K562 (cell line): ENCODE measurements around the gene IL34. TPM values are rescaled to one million over a fixed set of nuclear protein-coding genes. Genes with fewer than 3 reads are reported as not detected.
"Not testable (repeated sequence)": the region's sequence is repeated elsewhere in the genome, so short reads cannot be mapped to it uniquely, and the experiment has no call there.

Experiments used
- ATAC-seq: fragments of 200-7000 bp; cut with Tn5 transposase; 3 replicates; pipeline ENCODE4 v1.9.1; 2020; ENCODE audit warnings: moderate library complexity
- BruUV-seq: library from RNA; stranded (reverse); fragments of 400-500 nt; replicated peaks from 2 replicates; lab custom pipeline; 2021; lab: Mats Ljungman, UMichigan
- CTCF ChIA-PET: fragments of 300-600 bp; formaldehyde crosslinking; extraction: SDS; loops from one replicate; lab custom pipeline; 2021; ENCODE audit warnings: low intra/inter-chr PET ratio; lab: Yijun Ruan, JAX
- POLR2A ChIA-PET: fragments of 300-600, 350-650 bp; sonication (Branson Sonifier 250); formaldehyde crosslinking; extraction: SDS; loops from one replicate; lab custom pipeline; 2021; ENCODE audit warnings: antibody characterized with exemption, inconsistent platforms; lab: Yijun Ruan, JAX
- DNase-seq, 4 experiments: peaks; one replicate each; pipeline versions ENCODE4 v3.0.0 to v3.0.0-alpha.2; 2011 to 2018; ENCODE audit warnings: low spot score in 3 of 4, mixed read lengths in 3 of 4; ENCODE audit errors: extremely low read depth in 1 of 4
- FAIRE-seq: peaks from 2 replicates; lab custom pipeline; 2011; peaks lifted over from hg19 to GRCh38; lab: Jason Lieb, UNC
- H2AFZ ChIP-seq: 2 replicates; pipeline ENCODE4 v1.6.0; 2011; ENCODE audit warnings: low read depth, low read length, control low read depth, inconsistent platforms
- H3K27ac ChIP-seq: fragments of 200-600 bp; 3 replicates; pipeline ENCODE4 v1.8.0; 2011; ENCODE audit warnings: low read depth, mild to moderate bottlenecking, control low read depth, inconsistent platforms, low read length, moderate library complexity, mixed read lengths; ENCODE audit errors: extremely low read depth
- H3K27me3 ChIP-seq, 2 experiments: fragments of 300-600 bp in 1 of 2; 2 replicates in 1 of 2; 3 replicates in 1 of 2; pipeline versions ENCODE4 v1.6.0 to v1.8.0; 2011; ENCODE audit warnings: inconsistent platforms in 2 of 2, low read length in 2 of 2, mild to moderate bottlenecking in 1 of 2, mixed read lengths in 1 of 2, moderate library complexity in 1 of 2; ENCODE audit not compliant: control insufficient read depth in 2 of 2, insufficient read depth in 2 of 2
- H3K36me3 ChIP-seq: fragments of 300-600 bp; 3 replicates; pipeline ENCODE4 v1.8.0; 2011; ENCODE audit warnings: mild to moderate bottlenecking, low read length, inconsistent platforms; ENCODE audit not compliant: control insufficient read depth, insufficient read depth
- H3K4me1 ChIP-seq, 2 experiments: fragments of 200-600 bp in 1 of 2; replicated peaks in 1 of 2; 2 replicates in 1 of 2; 3 replicates in 1 of 2; pipeline versions ENCODE4 v1.5.1 to v1.8.0; 2011; ENCODE audit warnings: inconsistent platforms in 2 of 2, low read length in 2 of 2, mild to moderate bottlenecking in 1 of 2, mixed read lengths in 1 of 2, moderate library complexity in 1 of 2; ENCODE audit not compliant: control insufficient read depth in 2 of 2, insufficient read depth in 2 of 2
- H3K4me2 ChIP-seq: 2 replicates; pipeline ENCODE4 v1.6.1; 2011; ENCODE audit warnings: low read length, control low read depth, inconsistent platforms, mixed read lengths; ENCODE audit not compliant: insufficient read depth
- H3K4me3 ChIP-seq: fragments of 200-600 bp; sonication (generic), shearing (Covaris generic); 2 replicates; pipeline ENCODE4 v1.5.1; 2016; ENCODE audit warnings: control low read depth, inconsistent platforms
- H3K79me2 ChIP-seq: fragments of 200-600 bp; 3 replicates; pipeline ENCODE4 v1.8.0; 2011; ENCODE audit warnings: low read length, inconsistent platforms; ENCODE audit not compliant: control insufficient read depth, insufficient read depth
- H3K9ac ChIP-seq, 2 experiments: 2 replicates each; pipeline versions ENCODE4 v1.6.0 to v1.6.1; 2011; ENCODE audit warnings: low read depth in 2 of 2, low read length in 2 of 2, control low read depth in 1 of 2, inconsistent platforms in 1 of 2, mild to moderate bottlenecking in 1 of 2, mixed read lengths in 1 of 2; ENCODE audit not compliant: insufficient read depth in 1 of 2
- H3K9me1 ChIP-seq: one replicate; pipeline ENCODE4 v1.6.0; 2011; ENCODE audit warnings: inconsistent platforms, mild to moderate bottlenecking, low read length, moderate library complexity; ENCODE audit not compliant: control insufficient read depth, insufficient read depth
- H3K9me3 ChIP-seq: replicated peaks from 2 replicates; pipeline ENCODE4 v1.5.1; 2011; ENCODE audit warnings: low read depth, low read length, inconsistent platforms; ENCODE audit not compliant: control insufficient read depth, insufficient read depth
- H4K20me1 ChIP-seq: replicated peaks from 2 replicates; pipeline ENCODE4 v1.6.1; 2011; ENCODE audit warnings: low read length, inconsistent platforms, mixed read lengths; ENCODE audit not compliant: control insufficient read depth, insufficient read depth
- BCOR ChIP-seq: fragments of 450-650 bp; IDR thresholded peaks from 2 replicates; pipeline ENCODE4 v1.6.1; 2016
- BRD9 ChIP-seq: fragments of 450-650 bp; IDR thresholded peaks from 2 replicates; pipeline ENCODE4 v1.6.1; 2018; ENCODE audit warnings: low read depth; ENCODE audit not compliant: partially characterized antibody
- HNRNPH1 ChIP-seq: fragments of 200-400 bp; formaldehyde crosslinking; optimal IDR thresholded peaks from 2 replicates; pipeline ENCODE3; 2017; ENCODE audit warnings: low read depth, mild to moderate bottlenecking, low read length, moderate library complexity
- NR2C1 ChIP-seq, 2 experiments: fragments of 450-650 bp; IDR thresholded peaks; 2 replicates each; pipeline ENCODE4 v1.6.1; 2017; ENCODE audit warnings: mild to moderate bottlenecking in 2 of 2, antibody characterized with exemption in 1 of 2, inconsistent platforms in 1 of 2, missing compliant biosample characterization in 1 of 2, missing genetic modification characterization in 1 of 2
- POLR2G ChIP-seq: fragments of 200-400 bp; formaldehyde crosslinking; IDR thresholded peaks from 2 replicates; pipeline ENCODE4 v1.6.1; 2017; ENCODE audit warnings: low read depth, mild to moderate bottlenecking, antibody characterized with exemption, low read length, moderate library complexity
- RAD21 ChIP-seq, 2 experiments: fragments of 250-450 bp in 1 of 2; fragments of 450-650 bp in 1 of 2; sonication (Bioruptor Pico) in 1 of 2; formaldehyde crosslinking in 1 of 2; IDR thresholded peaks in 1 of 2; conservative IDR thresholded peaks in 1 of 2; 2 replicates each; pipeline versions ENCODE4 v1.4.0 to v1.8.0; 2020 to 2022; ENCODE audit warnings: mild to moderate bottlenecking in 2 of 2, moderate library complexity in 1 of 2
- SOX6 ChIP-seq: fragments of 450-650 bp; IDR thresholded peaks from 2 replicates; pipeline ENCODE4 v1.6.1; 2014; ENCODE audit warnings: mild to moderate bottlenecking
- TAF7 ChIP-seq: fragments of 450-650 bp; IDR thresholded peaks from 2 replicates; pipeline ENCODE4 v1.6.1; 2016; ENCODE audit warnings: missing genetic modification characterization, missing compliant biosample characterization
- YBX1 ChIP-seq: fragments of 450-650 bp; IDR thresholded peaks from 2 replicates; pipeline ENCODE4 v1.7.1; 2016; ENCODE audit warnings: mild to moderate bottlenecking
- ZNF239 ChIP-seq: fragments of 250-450 bp; sonication (Bioruptor Pico); IDR thresholded peaks from 2 replicates; pipeline ENCODE4 v1.4.0; 2020; ENCODE audit warnings: mild to moderate bottlenecking
- ZNF282 ChIP-seq: sonication (generic); formaldehyde crosslinking; IDR thresholded peaks from 2 replicates; pipeline ENCODE4 v1.8.1; 2023; ENCODE audit warnings: missing genetic modification reagents
- ZNF696 ChIP-seq: fragments of 250-450 bp; sonication (Bioruptor Pico); conservative IDR thresholded peaks from 2 replicates; pipeline ENCODE4 v1.4.0; 2020; ENCODE audit warnings: mild to moderate bottlenecking, moderate library complexity
- WGBS: fragments of 100-300 bp; shearing (Covaris generic); methylation state at CpG from one replicate; pipeline ENCODE4 v1.1.6; 2016; ENCODE audit warnings: low coverage, mixed read lengths; ENCODE audit not compliant: insufficient coverage; ENCODE audit errors: missing lambda C conversion rate; 5-methylcytosine and 5-hydroxymethylcytosine counted together
- in situ Hi-C: fragments of 300-500 bp; cut with MboI; formaldehyde crosslinking; loops from 4 replicates; pipeline ENCODE4 v1.15.0; 2018; ENCODE audit warnings: inconsistent platforms, mixed read lengths
- intact Hi-C: fragments of 100-400 bp; cut with micrococcal nuclease; formaldehyde crosslinking; loops from 2 replicates; pipeline ENCODE4 v1.14.2; 2022
- polyA plus RNA-seq, 8 experiments: library from polyadenylated mRNA; depleted of rRNA in 4 of 8; stranded (reverse) in 5 of 8; unstranded in 3 of 8; fragments of >200 nt; fragmentation: Nextera tagmentation in 2 of 8; fragmentation: Illumina TruSeq in 1 of 8; extraction: Ambion mirVana in 2 of 8; extraction: Trizol in 1 of 8; gene quantifications; 2 replicates each; pipeline versions ENCODE4 v1.2.1 to v1.2.3, GENCODE V29; 2011 to 2014; ENCODE audit warnings: inconsistent platforms in 1 of 8, missing spikeins in 1 of 8
- total RNA-seq, 7 experiments: library from RNA; depleted of rRNA in 6 of 7; stranded (reverse); fragments of >200 nt in 6 of 7; fragmentation: Illumina TruSeq in 2 of 7; extraction: Trizol in 2 of 7; gene quantifications; 2 replicates each; pipeline versions ENCODE4 v1.2.1 to v1.2.3, GENCODE V29; 2011 to 2021; ENCODE audit warnings: low replicate concordance in 1 of 7
- TF ChIP-seq, protein P1 (sequence below): sonication (generic); formaldehyde crosslinking; IDR thresholded peaks from 2 replicates; pipeline ENCODE4 v1.8.0; 2023; ENCODE audit warnings: mild to moderate bottlenecking, missing genetic modification reagents

Gene IL34
- total and polyA plus RNA-seq, 9 of the 15 experiments (the other 6 are each of a cell fraction or from before 2014, with no cell fraction given), result 0.07 to 0.18 (median 0.10) TPM; not detected in 6

DNA sequence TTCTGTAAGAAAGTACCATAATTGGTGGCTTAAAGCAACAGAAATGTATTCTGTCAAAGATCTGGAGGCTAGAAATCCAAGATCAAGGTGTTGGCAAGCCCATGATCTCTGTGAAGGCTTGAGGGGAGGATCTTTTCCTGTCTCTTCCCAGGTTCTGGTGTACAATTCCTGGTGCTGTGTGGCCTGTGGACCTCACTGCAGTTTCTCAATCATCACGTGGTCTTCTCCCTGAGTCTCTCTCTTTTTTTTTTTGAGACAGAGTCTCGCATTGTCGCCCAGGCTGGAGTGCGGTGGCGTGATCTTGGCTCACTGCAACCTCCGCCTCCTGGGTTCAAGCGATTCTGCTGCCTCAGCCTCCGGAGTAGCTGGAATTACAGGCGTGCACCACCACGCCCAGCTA is 12.7 kb upstream of the IL34 start:
- H3K4me1 ChIP-seq, H4K20me1 ChIP-seq, FAIRE-seq, H3K27me3 ChIP-seq, CTCF ChIA-PET, H3K79me2 ChIP-seq, BruUV-seq, H3K27ac ChIP-seq, ATAC-seq, intact Hi-C loops, H3K36me3 ChIP-seq, H3K4me3 ChIP-seq, POLR2A ChIA-PET, H3K9me1 ChIP-seq, DNase-seq, H3K9me3 ChIP-seq, in situ Hi-C loops, H3K4me2 ChIP-seq, H3K9ac ChIP-seq, H2AFZ ChIP-seq: not testable (repeated sequence)
- 36% methylated on average over 2 of the region's 10 CpGs for WGBS

DNA sequence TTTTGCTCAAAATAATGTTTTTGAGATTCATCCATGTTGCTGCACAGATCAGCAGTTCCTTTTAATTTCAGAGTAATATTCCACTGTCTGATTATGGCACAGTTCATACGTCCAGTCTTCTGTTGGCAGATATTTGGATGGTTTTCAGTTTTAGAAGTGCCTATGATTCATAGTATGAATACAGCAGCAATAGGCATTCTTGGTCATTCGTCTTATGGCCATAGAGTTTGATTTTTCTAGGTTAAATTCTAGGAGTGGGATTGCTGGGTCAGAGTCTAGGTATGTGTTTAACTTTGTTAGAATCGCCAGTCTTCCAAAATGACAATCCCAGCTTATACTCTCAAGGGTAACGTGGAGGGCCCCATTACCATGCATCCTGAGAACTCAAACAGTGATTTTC is 11.5 kb upstream of the IL34 start:
- Histone ChIP-seq H3K4me3 (no peak overlapping the region), H3K36me3 (no peaks in the 10 kb centered on the region), H3K27me3 (peaks cover 0 to 10% of the 10 kb centered on the region in 2 experiments; a peak in 1 of 5 replicates), H3K79me2 (no peaks in the 10 kb centered on the region), H3K9me1 (no peaks in the 10 kb centered on the region), H3K4me2 (no peak overlapping the region), H4K20me1 (no peaks in the 10 kb centered on the region), H2AFZ (no peak overlapping the region), H3K27ac (no peak overlapping the region), H3K9ac (no peak overlapping the region), H3K9me3 (peaks cover 5% of the 10 kb centered on the region), H3K4me1 (no peaks in the 10 kb centered on the region)
- no TSS peak for BruUV-seq
- CTCF ChIA-PET, result no interaction called here
- FAIRE-seq (no peak), DNase-seq (no peak), ATAC-seq (no peak)
- POLR2A ChIA-PET, result interaction anchor here (0.6 to 1.0 kb wide), 3 partner anchors 31 to 273 kb away, joined by 3 to 4 read pairs (median 3); no protein-coding TSS in a partner anchor
- WGBS, result 45% methylated on average over 4 of the region's 4 CpGs
- in situ Hi-C loops (no loop called here), intact Hi-C loops (no loop called here)
- TF ChIP-seq ZNF239 (CRISPR knock-in tag) (no peak), BCOR (no peak), POLR2G (no peak), NR2C1 (IDR thresholded peaks at IDR 0.05) (no peak), NR2C1 (tag; IDR thresholded peaks at IDR 0.05) (no peak), SOX6 (no peak), HNRNPH1 (no peak), YBX1 (no peak), ZNF696 (CRISPR knock-in tag) (no peak), BRD9 (no peak), TAF7 (tag) (no peak), RAD21 (CRISPR knock-in tag; conservative IDR thresholded peaks at IDR 0.05 in 1 of 2, IDR thresholded peaks at IDR 0.05 in 1 of 2) (no peak), ZNF282 (CRISPR knock-in tag) (no peak)
- TF ChIP-seq, protein P1, sequence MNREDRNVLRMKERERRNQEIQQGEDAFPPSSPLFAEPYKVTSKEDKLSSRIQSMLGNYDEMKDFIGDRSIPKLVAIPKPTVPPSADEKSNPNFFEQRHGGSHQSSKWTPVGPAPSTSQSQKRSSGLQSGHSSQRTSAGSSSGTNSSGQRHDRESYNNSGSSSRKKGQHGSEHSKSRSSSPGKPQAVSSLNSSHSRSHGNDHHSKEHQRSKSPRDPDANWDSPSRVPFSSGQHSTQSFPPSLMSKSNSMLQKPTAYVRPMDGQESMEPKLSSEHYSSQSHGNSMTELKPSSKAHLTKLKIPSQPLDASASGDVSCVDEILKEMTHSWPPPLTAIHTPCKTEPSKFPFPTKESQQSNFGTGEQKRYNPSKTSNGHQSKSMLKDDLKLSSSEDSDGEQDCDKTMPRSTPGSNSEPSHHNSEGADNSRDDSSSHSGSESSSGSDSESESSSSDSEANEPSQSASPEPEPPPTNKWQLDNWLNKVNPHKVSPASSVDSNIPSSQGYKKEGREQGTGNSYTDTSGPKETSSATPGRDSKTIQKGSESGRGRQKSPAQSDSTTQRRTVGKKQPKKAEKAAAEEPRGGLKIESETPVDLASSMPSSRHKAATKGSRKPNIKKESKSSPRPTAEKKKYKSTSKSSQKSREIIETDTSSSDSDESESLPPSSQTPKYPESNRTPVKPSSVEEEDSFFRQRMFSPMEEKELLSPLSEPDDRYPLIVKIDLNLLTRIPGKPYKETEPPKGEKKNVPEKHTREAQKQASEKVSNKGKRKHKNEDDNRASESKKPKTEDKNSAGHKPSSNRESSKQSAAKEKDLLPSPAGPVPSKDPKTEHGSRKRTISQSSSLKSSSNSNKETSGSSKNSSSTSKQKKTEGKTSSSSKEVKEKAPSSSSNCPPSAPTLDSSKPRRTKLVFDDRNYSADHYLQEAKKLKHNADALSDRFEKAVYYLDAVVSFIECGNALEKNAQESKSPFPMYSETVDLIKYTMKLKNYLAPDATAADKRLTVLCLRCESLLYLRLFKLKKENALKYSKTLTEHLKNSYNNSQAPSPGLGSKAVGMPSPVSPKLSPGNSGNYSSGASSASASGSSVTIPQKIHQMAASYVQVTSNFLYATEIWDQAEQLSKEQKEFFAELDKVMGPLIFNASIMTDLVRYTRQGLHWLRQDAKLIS (CRISPR knock-in tag), result no peak
